ENCODE measurements around the gene COL16A1. TPM values are rescaled to one million over a fixed set of nuclear protein-coding genes. Genes with fewer than 3 reads are reported as not detected.
A peak's percentile ranks its signal among the peaks of the same experiment; 100 is the strongest.

The COL16A1 gene
- total RNA-seq, 1 donor from 2014 or later = 0.67 TPM

- no peaks in the 10 kb centered on the region for H3K9me3 Mint-ChIP-seq (ENCODE audit: low read depth)
- no peak for DNase-seq (ENCODE audit: low spot score, unreplicated experiment)
Observed at GRCh38 chr1:31725777-31726535, 22.1 kb upstream of the COL16A1 start.

DNA sequence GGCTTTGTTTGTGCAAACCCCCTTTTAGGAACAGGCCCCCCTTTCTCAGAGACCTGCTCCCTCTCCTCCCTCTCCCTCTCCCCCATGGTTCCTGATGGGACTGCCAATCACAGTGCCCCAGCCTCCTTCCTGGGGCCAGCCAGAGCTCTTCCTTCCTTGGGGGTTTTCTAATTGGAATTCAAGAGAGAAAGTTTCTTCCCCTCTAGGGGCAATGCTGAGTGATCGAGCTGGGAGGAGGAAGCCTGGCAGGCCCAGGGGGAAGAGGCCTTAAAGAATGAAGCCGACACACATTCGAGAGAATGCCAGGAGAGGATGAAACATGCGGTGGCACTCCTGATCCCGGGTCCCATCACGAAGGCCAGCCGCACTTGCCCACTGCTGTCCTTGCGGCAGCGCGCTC is 21.3 kb upstream of the COL16A1 start:
- H3K27me3 Mint-ChIP-seq = peaks cover 13% of the 10 kb centered on the region
- no peak overlapping the region for H3K4me3 Mint-ChIP-seq (ENCODE audit: low read depth)
- no peaks in the 10 kb centered on the region for H3K9me3 Mint-ChIP-seq (ENCODE audit: low read depth)
- no peak overlapping the region for H3K27ac Mint-ChIP-seq
- peaks cover 8% of the 10 kb centered on the region for H3K4me1 Mint-ChIP-seq (ENCODE audit: low read depth)
- DNase-seq (ENCODE audit: low spot score, unreplicated experiment) = no peak
- TF ChIP-seq, protein P1, sequence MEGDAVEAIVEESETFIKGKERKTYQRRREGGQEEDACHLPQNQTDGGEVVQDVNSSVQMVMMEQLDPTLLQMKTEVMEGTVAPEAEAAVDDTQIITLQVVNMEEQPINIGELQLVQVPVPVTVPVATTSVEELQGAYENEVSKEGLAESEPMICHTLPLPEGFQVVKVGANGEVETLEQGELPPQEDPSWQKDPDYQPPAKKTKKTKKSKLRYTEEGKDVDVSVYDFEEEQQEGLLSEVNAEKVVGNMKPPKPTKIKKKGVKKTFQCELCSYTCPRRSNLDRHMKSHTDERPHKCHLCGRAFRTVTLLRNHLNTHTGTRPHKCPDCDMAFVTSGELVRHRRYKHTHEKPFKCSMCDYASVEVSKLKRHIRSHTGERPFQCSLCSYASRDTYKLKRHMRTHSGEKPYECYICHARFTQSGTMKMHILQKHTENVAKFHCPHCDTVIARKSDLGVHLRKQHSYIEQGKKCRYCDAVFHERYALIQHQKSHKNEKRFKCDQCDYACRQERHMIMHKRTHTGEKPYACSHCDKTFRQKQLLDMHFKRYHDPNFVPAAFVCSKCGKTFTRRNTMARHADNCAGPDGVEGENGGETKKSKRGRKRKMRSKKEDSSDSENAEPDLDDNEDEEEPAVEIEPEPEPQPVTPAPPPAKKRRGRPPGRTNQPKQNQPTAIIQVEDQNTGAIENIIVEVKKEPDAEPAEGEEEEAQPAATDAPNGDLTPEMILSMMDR (IDR thresholded peaks at IDR 0.05; ENCODE audit: unreplicated experiment) = no peak
- H3K36me3 Mint-ChIP-seq (ENCODE audit: insufficient read depth) = no peaks in the 10 kb centered on the region

More at GRCh38 chr1:31725777-31726535, 22.1 kb upstream of the COL16A1 start:
- Mint-ChIP-seq H3K36me3 (ENCODE audit: insufficient read depth) (no peaks in the 10 kb centered on the region), H3K27ac (no peak overlapping the region), H3K4me1 (ENCODE audit: low read depth) (peaks cover 6% of the 10 kb centered on the region), H3K4me3 (ENCODE audit: low read depth) (no peak overlapping the region), H3K27me3 (peaks cover 13% of the 10 kb centered on the region)
- TF ChIP-seq, protein P1 (IDR thresholded peaks at IDR 0.05; ENCODE audit: unreplicated experiment) = no peak

DNA sequence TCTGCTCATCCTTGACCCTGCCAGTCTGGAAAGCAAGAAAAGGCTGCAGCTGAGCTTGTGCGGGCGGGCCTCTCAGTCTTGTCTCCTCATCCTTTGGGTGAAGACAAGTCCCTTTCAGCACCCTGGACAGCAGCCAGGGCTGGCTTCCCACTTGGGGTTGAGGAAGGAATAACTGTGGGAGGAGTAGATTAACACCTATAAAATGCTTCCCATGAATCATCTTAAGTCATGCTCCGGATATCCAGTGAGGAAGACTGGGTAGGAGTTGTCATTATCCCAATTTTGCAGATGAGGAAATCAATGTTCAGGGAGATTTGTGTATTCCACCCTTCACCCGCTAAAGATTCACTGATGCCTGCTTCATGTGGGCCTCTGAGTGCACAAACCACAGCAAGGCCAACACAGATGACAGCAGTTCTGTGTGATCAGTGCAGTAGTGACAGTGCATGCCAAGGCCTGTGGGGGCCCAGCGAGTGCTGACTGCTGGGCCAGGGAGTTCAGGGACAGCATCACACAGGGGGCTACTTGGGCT is 20.1 kb upstream of the COL16A1 start:
- Mint-ChIP-seq H3K27ac (no peak overlapping the region), H3K4me3 (ENCODE audit: low read depth) (no peak overlapping the region), H3K36me3 (ENCODE audit: insufficient read depth) (no peaks in the 10 kb centered on the region), H3K27me3 (peaks cover 15% of the 10 kb centered on the region), H3K4me1 (ENCODE audit: low read depth) (peaks cover 8% of the 10 kb centered on the region), H3K9me3 (ENCODE audit: low read depth) (no peaks in the 10 kb centered on the region)
- DNase-seq (ENCODE audit: low spot score, unreplicated experiment) = peak; percentile 85
- TF ChIP-seq, protein P1 (IDR thresholded peaks at IDR 0.05; ENCODE audit: unreplicated experiment) = no peak

GRCh38 chr1:31718327-31718897 is 14.6 kb upstream of the COL16A1 start:
- H3K27ac Mint-ChIP-seq = no peak overlapping the region
- no peaks in the 10 kb centered on the region for H3K36me3 Mint-ChIP-seq (ENCODE audit: insufficient read depth)
- no peaks in the 10 kb centered on the region for H3K9me3 Mint-ChIP-seq (ENCODE audit: low read depth)
- no peak overlapping the region for H3K4me3 Mint-ChIP-seq (ENCODE audit: low read depth)
- TF ChIP-seq, protein P1 (IDR thresholded peaks at IDR 0.05; ENCODE audit: unreplicated experiment) = no peak
- peaks cover 17% of the 10 kb centered on the region for H3K4me1 Mint-ChIP-seq (ENCODE audit: low read depth)
- no peak for DNase-seq (ENCODE audit: low spot score, unreplicated experiment)
- H3K27me3 Mint-ChIP-seq = peaks cover 48% of the 10 kb centered on the region

DNA sequence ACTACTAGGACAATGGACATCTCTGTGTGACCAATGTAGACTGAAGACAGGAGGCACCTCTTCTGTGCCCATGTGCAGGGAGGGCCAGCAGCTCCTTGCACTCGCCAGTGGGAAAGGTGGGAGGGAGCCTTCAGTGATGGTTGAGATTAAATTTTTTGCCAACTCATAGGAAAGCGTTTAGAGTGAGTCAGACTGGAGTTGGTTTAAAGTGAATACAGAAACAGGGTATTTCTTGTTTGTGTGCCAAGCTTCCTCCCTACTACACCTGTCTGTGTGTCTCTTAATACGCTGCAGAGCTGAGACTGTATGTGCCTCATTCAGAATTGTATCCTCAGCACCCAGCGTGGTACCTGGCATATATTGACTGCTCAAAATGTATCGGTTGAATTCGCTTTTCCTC is 13.5 kb upstream of the COL16A1 start:
- Mint-ChIP-seq H3K27me3 (peaks cover 53% of the 10 kb centered on the region), H3K36me3 (ENCODE audit: insufficient read depth) (no peaks in the 10 kb centered on the region), H3K27ac (no peak overlapping the region), H3K9me3 (ENCODE audit: low read depth) (no peaks in the 10 kb centered on the region), H3K4me1 (ENCODE audit: low read depth) (peaks cover 23% of the 10 kb centered on the region), H3K4me3 (ENCODE audit: low read depth) (no peak overlapping the region)
- TF ChIP-seq, protein P1 (IDR thresholded peaks at IDR 0.05; ENCODE audit: unreplicated experiment) = no peak
- DNase-seq (ENCODE audit: low spot score, unreplicated experiment) = no peak
